Activated effector memory CD4-positive, alpha-beta T cell treated with Interleukin-2 at 50 U/mL for 16 hours (primary cell): Measurements from ENCODE around the gene KLHL36.

ENCODE experiments used
- DNase-seq: peaks from one replicate; pipeline ENCODE4 v3.0.0-alpha.2; 2020

KLHL36 gene

GRCh38 chr16:84648595-84649510 lies 542 bp downstream of the KLHL36 start:
- peak; percentile 34 for DNase-seq

DNA sequence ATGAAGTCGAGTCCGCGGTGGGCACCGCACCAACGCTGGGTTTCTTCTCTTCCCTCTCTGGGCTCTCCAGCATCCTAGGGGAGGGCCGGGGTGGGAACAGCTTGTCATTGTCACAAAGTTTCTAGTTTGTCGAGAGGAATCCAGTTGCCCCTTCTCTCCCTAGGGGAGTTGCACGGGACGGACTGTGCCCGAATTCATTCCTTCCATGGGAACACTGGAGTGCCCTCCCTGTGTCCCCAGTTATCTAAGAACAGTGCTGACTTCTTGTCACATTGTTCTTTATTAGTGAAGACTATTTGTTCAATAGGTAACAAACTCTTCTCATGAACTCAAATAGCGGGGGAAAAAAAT lies 1.2 kb downstream of the KLHL36 start:
- DNase-seq: no peak

DNA sequence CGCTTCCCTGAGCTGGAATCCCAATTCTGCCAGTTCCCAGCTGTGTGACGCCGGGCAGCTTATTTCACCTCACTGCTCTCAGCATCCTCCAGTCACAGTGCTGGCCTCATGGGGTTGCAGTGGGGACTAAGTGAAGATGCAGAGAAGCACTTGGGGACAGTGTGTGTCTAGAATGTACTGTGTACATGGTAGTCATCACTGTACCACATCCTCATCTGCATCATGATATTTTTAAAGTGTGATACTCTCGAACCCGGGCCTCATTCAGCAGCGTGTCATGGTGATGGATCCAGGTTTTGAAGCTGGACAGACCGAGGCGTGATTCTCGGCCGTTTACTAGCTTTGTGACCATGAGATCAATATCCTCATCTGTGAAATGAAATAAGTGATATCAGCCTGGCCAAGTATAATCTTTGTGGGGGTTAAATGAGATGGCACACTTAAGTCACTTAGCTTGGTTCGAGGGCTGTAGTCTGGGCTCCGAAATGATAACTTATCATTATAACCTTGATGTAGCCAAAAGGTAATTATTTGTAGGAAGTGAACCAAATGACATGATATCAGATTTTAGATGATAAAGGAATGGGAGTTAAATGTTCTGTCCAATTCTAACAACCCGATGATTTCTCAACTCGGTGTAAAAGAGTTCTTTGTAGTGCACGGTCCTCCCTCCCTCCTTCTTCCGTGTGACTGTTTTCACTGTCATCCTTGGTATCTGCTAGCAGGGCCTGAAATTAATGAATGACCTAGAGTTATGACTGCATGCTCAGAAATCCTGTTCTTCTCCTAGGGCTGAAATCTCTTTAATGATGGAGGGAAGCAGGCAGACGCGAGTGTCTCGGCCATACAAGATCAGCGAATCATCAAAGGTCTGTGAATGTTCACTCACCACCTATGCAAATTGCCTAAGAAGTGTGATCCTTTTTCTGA lies 2.0 kb downstream of the KLHL36 start:
- DNase-seq: no peak

DNA sequence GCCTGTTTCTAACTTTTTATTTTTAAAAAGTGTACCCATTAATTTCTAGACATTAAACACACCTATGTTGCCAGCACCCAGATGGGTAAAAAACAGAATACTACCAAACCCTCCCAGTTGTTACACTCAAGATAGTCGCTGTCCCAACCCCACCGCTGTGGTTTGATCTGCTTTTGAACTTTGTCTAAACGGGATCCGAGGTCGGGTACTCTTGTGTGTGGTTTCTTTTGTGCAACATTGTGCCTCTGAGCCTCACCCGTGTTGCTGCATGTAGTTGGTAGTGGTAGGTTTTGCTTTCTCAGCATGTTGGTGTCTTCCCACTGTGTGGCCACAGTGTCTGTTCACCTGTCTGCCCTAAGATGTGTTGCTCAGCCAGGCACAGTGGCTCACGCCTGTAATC lies 4.3 kb downstream of the KLHL36 start:
- DNase-seq: peak; percentile 24

- no peak for DNase-seq
Observed at GRCh38 chr16:84654238-84654637, 5.9 kb downstream of the KLHL36 start.

DNA sequence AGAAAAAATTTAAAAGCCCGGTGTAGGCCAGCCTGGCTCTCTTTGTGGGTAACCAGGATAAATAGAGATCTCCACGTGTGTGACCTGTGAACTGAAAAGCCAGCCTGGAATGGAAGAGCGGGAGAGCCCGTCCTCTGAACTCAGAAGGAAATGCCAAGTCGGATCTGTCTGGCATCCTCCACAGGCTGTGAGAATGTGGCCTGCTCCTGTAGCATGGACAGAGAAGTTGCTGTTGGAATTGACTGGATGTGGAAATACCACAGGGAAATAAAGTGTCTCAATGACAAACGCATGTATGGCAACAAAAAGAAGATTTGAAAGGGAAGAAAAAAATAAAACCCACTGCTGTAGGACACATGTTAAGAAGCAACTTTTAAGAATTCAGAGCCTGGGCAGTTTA lies 6.7 kb downstream of the KLHL36 start:
- no peak for DNase-seq

DNA sequence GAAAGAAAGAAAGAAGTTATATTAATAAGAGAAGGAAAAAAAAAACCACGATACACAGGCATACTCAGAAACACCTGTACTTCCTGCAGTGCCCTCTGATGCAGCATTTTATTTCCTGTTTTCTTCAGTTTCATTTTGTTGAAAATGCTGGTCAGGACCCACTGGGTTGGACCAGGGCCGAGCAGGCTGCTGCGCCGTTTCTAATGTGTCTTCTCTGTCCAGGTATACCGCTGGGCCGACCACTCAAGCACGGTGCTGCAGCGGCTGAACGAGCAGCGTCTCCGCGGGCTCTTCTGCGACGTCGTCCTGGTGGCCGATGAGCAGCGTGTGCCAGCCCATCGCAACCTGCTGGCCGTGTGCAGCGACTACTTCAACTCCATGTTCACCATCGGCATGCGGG lies 8.3 kb downstream of the KLHL36 start:
- DNase-seq: no peak

DNA sequence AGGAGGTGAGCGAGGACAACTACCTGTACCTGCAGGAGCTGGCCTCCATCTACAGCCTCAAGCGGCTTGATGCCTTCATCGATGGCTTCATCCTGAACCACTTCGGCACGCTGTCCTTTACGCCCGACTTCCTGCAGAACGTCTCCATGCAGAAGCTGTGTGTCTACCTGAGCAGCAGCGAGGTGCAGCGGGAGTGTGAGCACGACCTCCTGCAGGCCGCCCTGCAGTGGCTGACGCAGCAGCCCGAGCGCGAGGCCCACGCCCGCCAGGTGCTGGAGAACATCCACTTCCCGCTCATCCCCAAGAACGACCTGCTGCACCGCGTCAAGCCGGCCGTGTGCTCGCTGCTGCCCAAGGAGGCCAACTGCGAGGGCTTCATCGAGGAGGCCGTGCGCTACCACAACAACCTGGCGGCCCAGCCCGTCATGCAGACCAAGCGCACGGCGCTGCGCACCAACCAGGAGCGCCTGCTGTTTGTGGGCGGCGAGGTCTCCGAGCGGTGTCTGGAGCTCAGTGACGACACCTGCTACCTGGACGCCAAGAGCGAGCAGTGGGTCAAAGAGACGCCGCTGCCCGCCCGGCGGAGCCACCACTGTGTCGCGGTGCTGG lies 9.0 kb downstream of the KLHL36 start:
- DNase-seq: no peak

GRCh38 chr16:84658690-84659089 lies 10.4 kb downstream of the KLHL36 start:
- no peak for DNase-seq

GRCh38 chr16:84659656-84660300 lies 11.5 kb downstream of the KLHL36 start:
- no peak for DNase-seq

DNA sequence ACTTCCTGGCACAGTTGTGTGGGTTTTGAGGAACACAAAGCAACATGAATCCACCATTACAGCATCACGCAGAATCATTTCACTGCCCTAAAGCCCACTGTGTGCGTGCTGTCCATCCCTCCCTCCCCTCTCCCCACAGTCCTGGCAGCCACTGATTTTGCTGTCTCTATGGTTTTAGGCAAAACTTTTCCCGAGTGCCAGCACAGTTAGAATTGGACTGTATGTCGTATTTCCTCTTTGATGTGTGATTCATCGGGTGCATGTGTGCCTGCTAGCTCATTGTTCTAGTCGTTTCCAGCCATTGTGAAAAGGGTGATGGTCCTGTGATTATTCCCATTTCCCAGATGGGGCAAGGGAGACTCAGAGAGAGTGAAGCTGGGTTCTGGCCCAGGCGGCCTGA lies 12.7 kb downstream of the KLHL36 start:
- no peak for DNase-seq

DNA sequence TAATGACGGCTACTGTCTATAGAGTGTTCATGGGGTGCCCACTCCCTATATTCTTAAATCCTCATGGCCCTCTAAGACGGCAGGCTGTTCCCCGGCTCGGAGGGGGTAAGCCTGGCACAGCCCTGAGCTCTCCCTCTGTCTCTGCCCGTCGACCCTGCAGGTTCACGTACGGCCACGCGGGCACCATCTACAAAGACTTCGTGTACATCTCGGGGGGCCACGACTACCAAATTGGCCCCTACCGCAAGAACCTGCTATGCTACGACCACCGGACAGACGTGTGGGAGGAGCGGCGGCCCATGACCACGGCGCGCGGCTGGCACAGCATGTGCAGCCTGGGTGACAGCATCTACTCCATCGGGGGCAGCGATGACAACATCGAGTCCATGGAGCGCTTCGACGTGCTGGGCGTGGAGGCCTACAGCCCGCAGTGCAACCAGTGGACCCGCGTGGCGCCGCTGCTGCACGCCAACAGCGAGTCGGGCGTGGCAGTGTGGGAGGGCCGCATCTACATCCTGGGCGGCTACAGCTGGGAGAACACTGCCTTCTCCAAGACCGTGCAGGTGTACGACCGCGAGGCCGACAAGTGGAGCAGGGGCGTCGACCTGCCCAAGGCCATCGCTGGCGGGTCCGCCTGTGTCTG lies 13.2 kb downstream of the KLHL36 start:
- DNase-seq: no peak

DNA sequence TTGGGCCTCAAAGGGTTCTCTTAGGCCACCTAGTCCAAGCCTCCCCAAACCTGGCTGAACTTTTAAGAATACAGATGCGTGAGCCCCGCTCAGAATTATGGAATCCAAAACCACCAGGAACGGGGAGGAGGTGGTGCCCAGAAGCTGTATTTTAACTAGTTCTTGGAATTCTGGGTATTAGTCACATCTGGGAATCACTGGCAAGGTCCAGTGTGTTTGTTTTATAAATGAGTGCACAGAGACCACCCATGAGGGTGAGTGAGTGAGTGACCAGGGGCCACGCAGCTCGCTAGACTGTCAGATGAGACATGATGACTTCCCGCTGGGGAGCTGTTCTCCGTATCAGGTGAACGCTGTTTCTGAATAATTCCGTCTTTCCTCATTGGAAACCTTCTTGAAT lies 14.2 kb downstream of the KLHL36 start:
- no peak for DNase-seq

DNA sequence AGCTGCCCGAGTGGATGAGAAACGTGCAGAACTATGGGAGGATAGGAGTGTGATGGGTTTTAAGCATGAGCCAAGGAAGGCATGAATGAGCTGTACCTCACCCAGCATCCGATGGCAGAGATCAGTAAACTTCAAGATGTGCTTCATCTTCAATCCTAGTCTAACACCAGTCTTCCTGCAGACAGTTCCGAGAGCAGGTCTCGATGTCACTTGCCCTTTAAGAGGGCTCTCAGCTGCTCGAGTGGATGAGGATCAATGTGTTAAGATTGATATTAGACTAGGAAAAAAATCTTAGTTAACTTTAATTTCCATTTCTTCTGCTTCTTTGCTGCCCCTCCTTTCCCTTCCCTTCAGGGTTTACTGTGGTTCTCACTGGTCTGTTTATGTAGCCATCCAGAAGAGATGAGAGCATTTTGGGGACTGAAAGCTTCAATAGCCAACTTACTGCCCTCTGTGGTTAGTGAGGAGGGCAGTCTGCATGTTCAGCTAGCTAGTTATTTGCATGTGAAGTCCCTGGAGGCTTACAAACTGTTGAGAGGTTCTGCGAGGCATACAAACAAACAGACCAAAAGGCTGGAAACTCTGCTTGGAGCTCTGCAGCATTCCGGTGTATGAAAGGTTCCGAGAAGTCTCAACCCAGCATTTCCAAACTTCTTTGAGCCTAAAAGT lies 15.3 kb downstream of the KLHL36 start:
- DNase-seq: no peak

GRCh38 chr16:84665359-84665758 lies 17.0 kb downstream of the KLHL36 start:
- DNase-seq: no peak

- DNase-seq: no peak
Observed at GRCh38 chr16:84665843-84666242, 17.5 kb downstream of the KLHL36 start.

DNA sequence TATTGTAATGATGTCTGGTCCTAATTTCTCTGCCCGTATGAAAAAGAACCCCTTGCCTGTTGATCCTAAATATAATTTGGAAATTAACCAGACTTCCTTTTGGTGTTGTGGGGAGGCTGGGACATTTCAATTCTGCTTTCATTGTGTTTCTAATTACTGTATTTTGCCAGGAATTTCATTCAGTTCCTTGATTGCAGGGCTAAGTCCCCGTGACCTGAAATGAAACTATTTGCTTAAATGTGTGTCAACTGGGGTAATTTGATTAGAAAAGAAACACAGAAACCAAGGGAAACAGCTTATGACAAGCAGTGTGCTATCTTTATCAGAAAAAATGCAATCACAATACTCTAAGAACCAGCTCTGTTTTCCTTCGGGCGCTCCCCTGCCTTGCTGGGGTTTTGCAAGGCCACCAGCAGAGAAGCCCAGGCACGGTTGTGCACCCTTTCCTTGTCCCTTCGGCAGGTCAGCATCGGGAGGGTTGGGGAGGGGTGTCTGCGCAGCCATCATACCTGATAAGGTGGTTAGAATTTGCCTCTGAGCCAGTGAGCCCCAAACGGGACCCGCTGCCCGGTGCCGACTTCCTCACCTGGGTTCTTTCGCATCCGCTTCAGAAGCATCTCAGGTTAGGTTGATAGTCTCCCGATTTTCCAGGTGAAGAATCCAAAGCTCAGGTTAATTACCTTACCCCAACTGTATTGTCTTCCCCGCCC lies 19.4 kb downstream of the KLHL36 start:
- no peak for DNase-seq

DNA sequence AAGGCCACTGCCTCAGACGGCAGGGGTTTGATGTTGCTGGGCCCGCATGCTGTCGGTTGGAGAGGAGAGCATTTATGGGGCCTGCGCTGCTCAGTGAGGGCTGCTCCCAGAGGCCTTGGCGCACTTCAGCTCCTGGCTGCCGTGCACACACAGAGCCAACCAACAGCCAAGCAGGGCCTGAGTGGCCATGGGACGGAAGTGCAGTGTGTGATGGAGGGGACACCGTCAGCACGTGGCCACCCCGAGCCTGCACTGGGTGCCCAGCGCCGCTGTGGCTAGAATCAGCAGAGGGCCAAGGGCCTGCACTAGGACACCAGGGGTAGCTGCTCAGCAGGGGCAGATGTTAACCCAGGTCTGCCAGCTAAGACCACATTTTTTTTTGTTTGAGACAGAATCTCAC lies 21.8 kb downstream of the KLHL36 start:
- DNase-seq: no peak

DNA sequence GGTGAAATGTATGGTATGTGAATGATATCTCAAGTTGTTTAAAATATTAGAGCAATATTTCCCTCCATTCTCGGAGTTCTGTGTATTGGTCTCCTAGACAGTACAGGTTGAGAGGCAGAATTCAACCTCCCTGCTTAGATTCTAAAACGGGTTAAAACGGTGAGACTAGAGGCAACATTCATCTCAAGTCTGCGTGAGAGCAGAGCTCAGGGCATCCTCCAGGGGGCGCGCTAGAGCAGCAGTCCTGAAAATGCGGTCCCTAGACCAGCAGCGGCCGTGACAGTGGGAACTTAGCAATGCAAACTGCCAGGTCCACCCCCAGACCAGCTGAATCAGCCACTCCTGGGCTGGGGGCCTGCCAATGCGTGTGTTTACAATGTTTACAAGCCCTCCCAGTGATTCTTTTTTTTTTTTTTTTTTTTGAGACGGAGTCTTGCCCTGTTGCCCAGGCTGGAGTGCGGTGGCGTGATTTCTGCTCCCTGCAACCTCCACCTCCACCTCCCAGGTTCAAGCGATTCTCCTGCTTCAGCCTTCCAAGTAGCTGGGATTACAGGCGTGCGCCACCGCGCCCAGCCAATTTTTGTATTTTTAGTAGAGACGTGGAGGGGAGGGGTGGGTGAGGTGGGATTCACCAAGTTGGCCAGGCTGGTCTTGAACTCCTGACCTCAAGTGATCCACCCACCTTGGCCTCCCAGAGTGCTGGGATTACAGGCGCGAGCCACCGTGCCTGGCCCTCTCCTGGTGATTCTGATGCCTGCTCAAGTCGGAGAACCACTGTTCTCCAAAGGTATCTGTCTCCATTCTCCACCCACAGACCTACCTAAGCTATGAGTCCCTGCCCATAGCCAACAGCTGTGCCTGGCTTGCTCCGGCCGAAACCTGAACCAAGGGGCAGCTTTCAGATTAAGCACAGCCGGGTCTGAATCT lies 24.2 kb downstream of the KLHL36 start:
- DNase-seq: peak; percentile 62

DNA sequence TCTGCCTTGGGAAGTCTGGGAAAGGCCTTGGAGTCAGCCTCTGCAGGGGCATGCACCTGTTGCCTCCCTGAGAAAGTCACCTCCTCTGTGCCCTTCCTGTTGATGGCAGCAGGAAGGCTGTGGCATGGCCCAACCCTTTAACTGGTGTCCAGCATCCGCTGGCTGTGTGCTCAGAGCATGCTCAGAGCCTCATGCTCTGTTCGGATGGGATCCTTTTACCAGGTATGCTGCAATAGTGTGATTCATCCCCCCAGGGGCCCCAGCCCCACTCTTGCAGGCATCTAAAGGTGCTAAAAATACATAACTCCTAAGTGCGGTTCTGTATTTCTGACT lies 24.9 kb downstream of the KLHL36 start:
- no peak for DNase-seq
